HEK293T (cell line): ENCODE data around the gene UGT1A10.

Source experiments
- ARNT ChIP-seq: fragments of 450-650 bp; IDR thresholded peaks from 2 replicates; pipeline ENCODE4 v1.6.1; 2017; ENCODE audit warnings: mild to moderate bottlenecking
- FOXM1 ChIP-seq: fragments of 450-650 bp; IDR thresholded peaks from 2 replicates; pipeline ENCODE4 v1.6.1; 2017; ENCODE audit warnings: mild to moderate bottlenecking, borderline replicate concordance

DNA sequence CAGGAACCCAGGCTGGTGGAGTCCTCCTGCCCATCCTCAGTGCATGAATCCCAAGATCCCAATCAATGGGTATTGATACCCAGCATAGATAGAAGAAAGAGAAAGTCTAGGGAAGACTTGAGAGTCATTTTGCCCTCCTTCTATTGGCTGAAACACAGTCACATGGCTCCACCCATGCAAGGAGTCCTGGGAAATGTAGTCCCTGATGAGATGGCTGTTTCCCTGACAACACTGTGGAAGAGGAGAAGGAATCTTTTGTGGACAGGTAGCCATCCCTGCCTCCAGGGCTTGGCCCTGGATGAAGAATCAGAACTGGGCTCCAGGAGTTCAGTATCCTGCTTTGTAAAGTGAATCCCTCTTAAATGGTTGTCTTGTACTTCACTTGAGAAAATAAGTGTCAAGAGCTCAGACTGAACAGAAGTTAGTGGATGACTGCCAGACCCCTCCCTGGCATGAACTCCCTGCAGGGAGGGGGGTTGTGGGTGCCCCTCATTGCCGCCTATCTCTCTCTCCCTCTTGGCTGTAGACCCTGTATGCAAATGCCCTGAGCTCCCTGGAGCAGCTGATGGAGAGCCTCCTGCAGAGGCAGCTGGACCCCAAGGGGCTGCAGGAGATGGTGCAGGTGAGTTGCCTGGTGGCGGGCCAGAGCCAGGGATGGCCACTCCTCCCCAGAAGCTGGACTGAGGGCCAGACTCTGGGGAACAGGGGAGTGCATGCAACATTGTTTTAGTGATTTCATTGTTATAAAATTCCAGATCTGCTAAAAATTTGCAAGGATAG is 178.0 kb downstream of the UGT1A10 start:
- TF ChIP-seq ARNT (no peak), FOXM1 (no peak)
